H1 (cell line): Measurements from ENCODE around the gene UFC1. TPM values are rescaled to one million over a fixed set of nuclear protein-coding genes. Genes with fewer than 3 reads are reported as not detected.

Source experiments
- BRCA1 ChIP-seq: IDR thresholded peaks from 2 replicates; pipeline ENCODE4 v1.6.1; 2012; ENCODE audit warnings: low read depth, low read length, improper control_type of control experiment
- KDM4A ChIP-seq: IDR thresholded peaks from one replicate; pipeline ENCODE4 v1.7.1; 2012; ENCODE audit warnings: low read depth, mild to moderate bottlenecking, moderate library complexity, low read length, inconsistent platforms; ENCODE audit not compliant: severe bottlenecking
- SIN3A ChIP-seq, 2 experiments: IDR thresholded peaks in 1 of 2; conservative IDR thresholded peaks in 1 of 2; 2 replicates each; pipeline ENCODE4 v1.6.1; 2011 to 2012; ENCODE audit warnings: low read length in 2 of 2, improper control_type of control experiment in 1 of 2, low read depth in 1 of 2, mild to moderate bottlenecking in 1 of 2
- TAF1 ChIP-seq: IDR thresholded peaks from 2 replicates; pipeline ENCODE4 v1.6.1; 2011; ENCODE audit warnings: mild to moderate bottlenecking, low read depth, low read length
- polyA plus RNA-seq, 7 experiments: library from polyadenylated mRNA; depleted of rRNA in 3 of 7; stranded (reverse) in 5 of 7; unstranded in 2 of 7; fragments of >200 nt in 5 of 7; fragments of 200-250 nt in 2 of 7; gene quantifications; 1 replicate in 5 of 7; 2 replicates in 1 of 7; 4 replicates in 1 of 7; pipeline versions ENCODE4 v1.2.1 to v1.2.3, GENCODE V29; 2011 to 2013; ENCODE audit warnings: missing spikeins in 2 of 7, mixed read lengths in 2 of 7
- total RNA-seq: library from RNA; stranded (reverse); fragmentation: NEBNext Ultra II Directional; extraction: Animal tissue kit (Norgen Biotek cat#: 25700); gene quantifications from 2 replicates; pipeline ENCODE4 v1.2.1, GENCODE V29; 2021

UFC1 gene
- total and polyA plus RNA-seq, 2 of the 8 experiments (the other 6 are each of a cell fraction or from before 2014, with no cell fraction given): 67.8 to 102 TPM

DNA sequence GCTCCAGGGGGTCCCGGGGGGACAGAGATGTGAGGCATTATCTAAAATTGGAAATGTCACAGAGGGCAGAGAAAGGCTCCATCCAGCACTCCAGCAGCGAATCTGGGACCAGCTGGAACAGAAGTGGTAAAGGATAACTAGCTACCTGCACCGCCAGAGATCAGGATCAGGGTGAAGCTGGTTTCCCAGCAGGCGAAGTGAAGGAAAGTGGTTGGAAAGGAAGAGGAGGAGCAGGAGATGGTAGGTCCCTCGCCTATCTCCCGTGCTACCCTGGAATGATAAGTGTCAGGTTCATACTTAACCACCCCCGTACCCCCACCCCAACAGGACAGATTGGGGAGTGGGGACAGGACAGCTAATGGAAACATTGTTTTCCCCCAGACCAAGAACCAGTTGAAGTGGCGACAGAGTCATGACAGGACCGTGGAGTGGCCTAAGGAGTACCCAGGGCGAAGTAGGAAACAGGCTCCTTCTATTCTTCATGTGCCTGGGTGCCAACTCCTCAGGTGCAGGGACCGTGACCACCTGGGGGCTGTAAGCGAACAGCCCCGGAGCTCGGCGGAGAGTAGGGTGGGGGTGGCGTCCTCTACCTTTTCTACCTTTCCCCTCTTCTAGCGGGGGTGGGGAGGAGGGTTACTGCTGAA is 22.8 kb downstream of the UFC1 start (continued):
- TF ChIP-seq KDM4A (no peak), TAF1 (no peak), BRCA1 (no peak), SIN3A (conservative IDR thresholded peaks at IDR 0.05 in 1 of 2, IDR thresholded peaks at IDR 0.05 in 1 of 2; ENCODE audit: low read depth in 1 of 2, low read length in 2 of 2) (no peak)
